Neural crest cell (in vitro differentiated cells): ENCODE data around the gene AATF. TPM values are rescaled to one million over a fixed set of nuclear protein-coding genes. Genes with fewer than 3 reads are reported as not detected.

Experiments used
- DNase-seq: peaks from one replicate; pipeline ENCODE4 v3.0.0; 2021; ENCODE audit warnings: low read depth, mixed read lengths, low spot score
- H3K27ac Mint-ChIP-seq: one replicate; pipeline ENCODE4 v1.8.0; 2021; ENCODE audit warnings: mild to moderate bottlenecking, mixed read lengths; ENCODE audit not compliant: unreplicated experiment
- H3K27me3 Mint-ChIP-seq: 2 replicates; pipeline ENCODE4 v1.8.0; 2021; ENCODE audit warnings: low read depth, mild to moderate bottlenecking, mixed read lengths
- H3K36me3 Mint-ChIP-seq: 2 replicates; pipeline ENCODE4 v1.8.0; 2021; ENCODE audit warnings: low read depth, mild to moderate bottlenecking, mixed read lengths
- H3K4me1 Mint-ChIP-seq: 2 replicates; pipeline ENCODE4 v1.8.0; 2021; ENCODE audit warnings: mixed read lengths
- H3K4me3 Mint-ChIP-seq: one replicate; pipeline ENCODE4 v1.8.0; 2021; ENCODE audit warnings: mild to moderate bottlenecking, mixed read lengths
- H3K9me3 Mint-ChIP-seq: 2 replicates; pipeline ENCODE4 v1.8.0; 2021; ENCODE audit warnings: mixed read lengths
- CTCF ChIP-seq: fragments of 200-600 bp; sonication (generic); conservative IDR thresholded peaks from 2 replicates; pipeline ENCODE4 v1.5.0; 2021; ENCODE audit warnings: antibody characterized with exemption, mild to moderate bottlenecking
- total RNA-seq: library from RNA; stranded (reverse); gene quantifications from 2 replicates; pipeline ENCODE4 v1.2.1, GENCODE V29; 2021

AATF gene
- total RNA-seq, 1 donor from 2014 or later = 68.3 TPM

- Mint-ChIP-seq H3K9me3 (no peaks in the 10 kb centered on the region), H3K36me3 (peaks cover 13% of the 10 kb centered on the region), H3K4me1 (peaks cover 6% of the 10 kb centered on the region), H3K27me3 (peaks cover 2% of the 10 kb centered on the region), H3K4me3 (no peak overlapping the region), H3K27ac (peak overlapping the region; percentile 1)
- TF ChIP-seq CTCF = no peak
- DNase-seq = no peak
These were observed 111.3 kb downstream of the AATF start for GRCh38 chr17:37060094-37060493.

GRCh38 chr17:37060928-37061327, 112.2 kb downstream of the AATF start:
- Mint-ChIP-seq H3K27ac (no peak overlapping the region), H3K27me3 (peaks cover 2% of the 10 kb centered on the region), H3K9me3 (no peaks in the 10 kb centered on the region), H3K4me1 (peaks cover 5% of the 10 kb centered on the region), H3K36me3 (peaks cover 13% of the 10 kb centered on the region), H3K4me3 (no peak overlapping the region)
- DNase-seq = no peak
- no peak for TF ChIP-seq CTCF

- H3K4me3 Mint-ChIP-seq = no peak overlapping the region
- peaks cover 5% of the 10 kb centered on the region for H3K4me1 Mint-ChIP-seq
- H3K9me3 Mint-ChIP-seq = no peaks in the 10 kb centered on the region
- H3K36me3 Mint-ChIP-seq = peaks cover 3% of the 10 kb centered on the region
- TF ChIP-seq CTCF = no peak
- no peak for DNase-seq
- H3K27ac Mint-ChIP-seq = no peak overlapping the region
- peaks cover 4% of the 10 kb centered on the region for H3K27me3 Mint-ChIP-seq
These were observed 113.3 kb downstream of the AATF start for GRCh38 chr17:37062021-37062420.

GRCh38 chr17:37064206-37064605, 115.5 kb downstream of the AATF start:
- peaks cover 14% of the 10 kb centered on the region for H3K27me3 Mint-ChIP-seq
- no peak for DNase-seq
- no peak for TF ChIP-seq CTCF
- H3K27ac Mint-ChIP-seq = no peak overlapping the region
- no peaks in the 10 kb centered on the region for H3K9me3 Mint-ChIP-seq
- H3K36me3 Mint-ChIP-seq = no peaks in the 10 kb centered on the region
- H3K4me3 Mint-ChIP-seq = no peak overlapping the region
- peaks cover 10% of the 10 kb centered on the region for H3K4me1 Mint-ChIP-seq

- no peak for TF ChIP-seq CTCF
These were observed 116.2 kb downstream of the AATF start for GRCh38 chr17:37064956-37065355.

More at GRCh38 chr17:37064956-37065355, 116.2 kb downstream of the AATF start:
- DNase-seq = no peak
- H3K9me3 Mint-ChIP-seq = no peaks in the 10 kb centered on the region
- H3K4me3 Mint-ChIP-seq = no peak overlapping the region
- H3K4me1 Mint-ChIP-seq = peaks cover 10% of the 10 kb centered on the region
- H3K36me3 Mint-ChIP-seq = no peaks in the 10 kb centered on the region
- no peak overlapping the region for H3K27ac Mint-ChIP-seq
- peaks cover 14% of the 10 kb centered on the region for H3K27me3 Mint-ChIP-seq
